Amniotic epithelial cell (primary cell): ENCODE data around the gene DIP2C.
A peak's percentile ranks its signal among the peaks of the same experiment; 100 is the strongest.

Source experiments
- DNase-seq: peaks from one replicate; pipeline ENCODE4 v3.0.0-alpha.2; 2010; ENCODE audit warnings: low read depth

DIP2C gene

DNA sequence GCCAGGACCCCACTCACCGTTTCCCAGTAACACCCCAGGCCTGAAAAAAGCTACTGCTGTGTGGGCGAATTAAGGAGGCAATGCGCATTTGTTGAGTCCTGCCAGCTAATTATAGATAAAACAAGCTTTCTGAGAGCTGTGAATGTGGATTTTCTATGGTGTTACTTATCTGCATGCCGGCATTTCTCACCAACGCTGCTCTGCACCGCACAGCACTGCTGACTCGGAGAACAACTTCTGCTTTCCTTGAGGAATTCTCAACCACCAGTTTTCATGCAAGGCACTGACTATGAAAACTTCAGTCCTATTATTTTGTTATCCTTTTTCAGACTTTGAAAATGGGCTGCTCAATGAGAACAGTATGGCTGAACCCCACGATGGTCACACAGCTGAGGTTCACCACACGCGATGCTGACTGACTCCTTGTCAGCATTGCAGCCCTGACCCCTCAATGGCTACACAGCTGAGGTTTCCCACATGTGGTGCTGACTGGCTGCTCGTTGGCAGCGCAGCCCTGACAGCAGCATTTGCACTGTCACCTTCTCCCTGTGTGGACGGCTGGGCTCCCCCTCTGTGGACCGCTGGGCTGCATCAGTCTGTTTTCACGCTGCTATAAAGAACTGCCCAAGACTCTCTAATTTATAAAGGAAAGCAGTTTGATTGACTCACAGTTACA is 190.6 kb downstream of the DIP2C start:
- no peak for DNase-seq

DNA sequence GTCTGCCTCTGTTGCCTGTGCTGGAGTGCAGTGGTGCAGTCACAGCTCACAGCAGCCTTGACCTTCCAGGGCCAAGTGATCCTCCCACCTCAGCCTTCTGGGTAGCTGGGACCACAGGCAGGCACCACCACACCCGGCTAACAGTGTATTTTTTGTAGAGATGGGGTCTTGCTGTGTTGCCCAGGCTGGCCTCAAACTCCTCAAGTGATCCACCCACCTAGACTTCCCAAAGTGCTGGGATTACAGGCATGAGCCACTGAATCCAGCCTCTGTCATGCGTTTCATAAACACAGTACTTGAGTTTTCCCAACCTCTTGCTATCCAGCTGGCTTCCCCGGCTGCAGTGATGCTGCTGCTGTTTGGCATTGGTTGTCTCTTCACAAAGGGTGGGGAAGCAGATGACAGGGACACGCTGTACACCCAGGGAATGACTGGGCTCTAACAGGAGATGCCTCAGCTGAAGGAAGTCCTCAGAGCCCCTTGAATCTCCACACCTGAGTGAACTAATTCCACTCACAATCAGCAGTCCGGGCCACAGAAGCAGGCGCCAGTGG is 191.5 kb downstream of the DIP2C start:
- DNase-seq = no peak

DNA sequence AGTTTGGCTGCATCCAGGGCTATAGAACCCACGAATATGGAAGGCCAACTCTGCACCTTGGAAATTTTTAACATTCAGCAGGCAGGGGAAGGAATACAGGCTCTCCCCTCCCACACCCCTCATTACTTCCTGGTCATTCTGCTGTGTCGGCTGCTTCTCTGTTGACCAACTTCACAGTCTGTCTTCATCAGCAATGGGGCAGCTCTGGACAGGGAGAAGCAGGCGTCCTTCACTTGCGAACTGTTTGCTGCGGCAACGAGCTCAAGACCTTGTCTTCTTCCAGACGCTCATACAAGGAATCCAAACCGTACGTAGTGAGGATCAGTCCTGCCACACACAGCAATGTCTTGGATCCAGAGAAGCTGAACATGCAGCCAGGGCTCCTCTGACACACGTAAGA is 192.2 kb downstream of the DIP2C start:
- DNase-seq = no peak

DNA sequence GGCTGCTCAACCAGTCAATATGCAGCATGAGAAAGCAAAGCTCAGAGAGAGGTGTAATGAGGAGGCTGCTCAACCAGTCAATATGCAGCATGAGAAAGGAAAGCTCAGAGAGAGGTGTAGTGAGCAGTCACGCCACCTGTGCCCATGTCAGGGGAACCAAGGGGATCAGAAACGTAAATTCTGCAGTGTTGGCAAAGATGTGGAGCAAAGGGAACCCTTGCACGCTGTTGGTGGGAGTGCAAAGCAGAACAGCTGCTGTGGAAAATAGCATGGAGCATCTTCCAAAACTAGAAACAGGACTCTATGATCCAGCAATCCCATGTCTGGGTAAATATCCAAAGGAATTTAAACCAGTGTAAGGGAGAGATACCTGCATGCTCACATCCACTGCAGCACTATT is 194.9 kb downstream of the DIP2C start:
- DNase-seq = no peak

DNA sequence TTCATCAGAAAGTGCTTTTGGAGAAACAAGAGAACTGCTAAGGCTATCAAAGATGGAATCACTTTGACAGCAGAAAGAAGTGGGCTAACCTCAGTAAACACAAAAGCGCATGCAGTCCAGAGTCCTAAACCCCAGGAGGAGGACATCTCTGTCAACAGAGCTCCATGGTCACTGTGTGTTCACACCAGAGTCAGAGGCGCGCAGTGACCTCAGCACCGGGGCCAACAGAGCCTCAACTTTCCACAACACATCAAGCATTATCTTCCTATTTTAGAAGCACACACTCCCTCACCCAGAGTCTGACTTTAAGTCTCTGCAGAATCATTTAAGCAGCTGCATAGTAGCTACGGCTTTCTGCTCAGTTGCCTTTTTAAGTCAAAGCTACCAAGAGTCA is 195.3 kb downstream of the DIP2C start:
- no peak for DNase-seq

DNA sequence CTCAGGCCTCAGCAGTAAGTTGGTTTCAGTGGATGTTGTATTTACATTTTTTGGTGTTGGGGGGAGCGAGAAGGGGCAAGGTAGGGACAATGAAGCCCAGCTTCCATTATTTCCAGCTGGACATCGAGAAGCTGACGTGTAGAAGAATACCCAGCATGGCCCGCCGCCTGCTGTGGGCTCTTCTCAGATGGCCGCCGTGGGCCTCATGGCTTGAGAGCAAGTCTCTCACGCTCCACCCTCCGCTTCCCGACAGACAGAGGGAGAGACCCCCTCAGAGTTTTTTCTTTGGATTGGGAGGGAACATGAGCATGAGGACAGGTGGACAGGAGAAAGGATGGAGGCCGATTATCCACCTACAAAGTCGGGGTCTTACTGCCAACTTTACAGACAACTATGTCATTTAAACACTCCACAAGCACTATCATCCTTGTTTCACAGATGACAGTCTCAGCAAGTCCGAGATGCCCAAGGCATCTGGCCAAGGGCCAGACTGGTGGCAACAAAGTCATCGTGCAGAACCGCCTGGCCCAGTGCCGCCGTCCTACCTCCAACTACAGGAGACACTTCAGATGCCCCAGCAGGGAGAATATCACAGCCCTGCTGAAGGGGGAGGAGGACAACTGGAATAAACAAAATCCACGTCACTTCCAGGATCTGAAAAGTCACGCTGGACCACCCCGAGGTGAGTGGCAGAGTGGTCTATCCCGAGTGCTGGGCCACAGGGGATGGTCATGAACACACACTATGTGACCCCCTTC is 195.9 kb downstream of the DIP2C start:
- no peak for DNase-seq

DNA sequence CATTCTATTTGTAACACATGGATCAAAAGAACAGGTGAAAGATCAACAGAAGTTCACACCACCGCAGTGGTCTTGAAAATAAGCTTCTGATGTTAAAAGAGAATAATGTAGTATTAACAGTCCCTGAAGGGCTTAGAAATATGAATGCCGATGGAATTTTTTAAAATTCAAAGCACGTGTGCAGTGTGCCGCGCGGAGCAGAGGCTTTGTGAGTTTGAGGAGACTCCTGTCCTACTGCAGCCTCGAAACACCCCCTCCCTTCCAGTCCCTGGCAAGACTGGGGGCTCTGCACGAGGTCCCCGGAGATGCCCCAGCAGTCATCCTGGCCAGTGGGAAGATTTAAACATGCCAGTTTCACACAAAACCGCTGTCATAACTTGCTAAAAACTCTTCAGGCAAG is 196.6 kb downstream of the DIP2C start:
- no peak for DNase-seq

DNA sequence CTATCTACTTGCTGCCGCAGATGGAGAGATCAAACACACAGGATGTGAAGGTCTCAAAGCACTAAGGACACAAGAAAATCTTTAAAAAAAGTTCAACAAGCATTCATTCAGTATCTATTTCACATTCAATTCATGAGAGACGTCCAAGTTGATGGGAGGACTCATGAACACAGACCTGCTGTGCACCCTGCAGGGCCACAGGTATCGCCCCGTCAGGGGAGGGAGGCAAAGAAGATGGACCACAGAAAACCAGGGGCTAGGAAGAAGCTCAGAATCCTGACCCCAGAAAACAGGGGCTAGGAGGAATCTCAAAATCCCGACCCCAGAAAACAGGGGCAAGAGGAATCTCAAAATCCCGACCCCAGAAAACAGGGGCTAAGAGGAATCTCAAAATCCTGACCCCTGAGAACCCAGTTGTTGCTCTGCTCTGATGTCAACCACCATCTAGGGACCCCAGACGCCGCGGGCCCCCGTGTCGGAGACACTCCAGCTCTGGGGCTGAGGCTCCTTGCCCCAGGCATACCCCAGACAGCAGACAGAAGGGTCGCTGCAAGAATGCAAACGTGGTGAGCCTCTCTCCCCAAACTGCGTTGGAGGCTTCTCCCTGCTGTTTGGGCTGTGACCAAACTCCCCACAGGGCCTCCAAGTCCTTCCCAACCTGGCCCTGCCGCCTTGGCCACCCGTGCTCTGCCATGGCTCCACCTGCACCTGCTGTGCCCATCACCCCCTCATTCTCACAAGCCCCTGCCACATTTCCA is 197.6 kb downstream of the DIP2C start:
- DNase-seq = no peak

DNA sequence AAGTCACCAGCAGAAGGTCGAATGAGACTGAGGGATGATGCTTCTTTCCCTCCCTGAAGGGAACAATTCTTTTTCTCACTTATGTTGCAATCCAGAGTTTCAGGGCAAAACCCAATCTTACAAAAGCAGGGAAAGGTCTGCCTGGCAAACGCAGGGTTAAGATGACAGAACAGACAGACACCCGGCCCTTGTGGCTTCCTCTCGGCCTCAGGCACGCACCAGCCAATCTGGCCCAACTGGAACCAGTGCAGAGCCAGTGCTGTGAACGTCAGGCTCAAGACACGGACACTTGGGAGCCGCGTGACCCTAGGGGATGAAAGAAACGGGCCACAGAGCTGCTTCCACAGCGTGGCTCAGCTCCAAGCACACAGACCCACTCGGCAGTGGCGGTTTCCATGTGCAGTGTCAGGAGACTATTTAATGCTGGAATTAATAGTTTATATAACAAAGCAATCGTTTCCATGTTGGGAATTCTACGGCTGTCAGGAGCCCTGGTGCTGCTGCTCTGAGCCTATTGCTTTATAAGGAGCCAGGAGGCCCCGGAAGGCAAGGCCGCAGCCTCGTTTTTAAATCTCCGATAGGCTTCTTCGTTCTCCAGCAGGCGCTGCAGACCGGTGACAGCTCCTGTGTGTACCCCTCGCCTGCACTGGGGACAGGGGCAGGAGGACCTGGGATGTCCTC is 198.4 kb downstream of the DIP2C start:
- DNase-seq = peak; percentile 80

DNA sequence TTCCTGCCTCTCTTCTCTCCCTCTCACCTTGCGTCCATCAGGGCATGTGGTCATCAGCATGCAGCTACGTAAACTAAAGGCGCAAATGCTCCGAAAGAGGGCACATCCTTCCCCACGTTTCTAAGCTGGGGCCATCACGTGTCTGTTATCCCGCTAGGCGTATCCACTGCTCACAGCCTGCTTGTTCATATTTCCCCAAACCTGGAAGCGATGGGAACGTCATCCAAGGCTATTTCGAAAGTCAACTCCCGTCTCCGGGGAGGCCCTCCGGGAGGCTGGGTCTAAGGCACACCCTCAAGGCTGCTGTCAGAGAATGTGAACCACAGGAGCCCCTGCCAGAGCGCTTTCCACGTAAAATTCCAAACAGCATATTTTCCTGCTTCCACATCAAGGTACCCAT is 199.2 kb downstream of the DIP2C start:
- peak; percentile 88 for DNase-seq

DNA sequence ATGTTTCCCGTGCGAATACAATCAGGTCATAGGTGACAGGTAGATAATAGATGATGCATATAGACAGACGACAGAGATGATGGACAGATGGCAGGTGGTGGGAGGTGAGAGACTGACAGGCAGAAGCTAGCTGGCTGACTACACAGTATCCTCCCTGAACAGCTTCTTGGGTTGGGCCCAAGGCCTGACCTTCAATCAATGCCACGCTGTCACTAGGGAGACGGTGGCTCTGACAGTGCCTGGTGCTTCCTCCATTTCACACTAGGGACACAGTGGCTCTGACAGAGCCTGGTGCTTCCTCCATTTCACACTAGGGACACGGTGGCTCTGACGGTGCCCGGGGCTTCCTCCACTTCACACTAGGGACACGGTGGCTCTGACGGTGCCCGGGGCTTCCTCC is 200.1 kb downstream of the DIP2C start:
- no peak for DNase-seq

DNA sequence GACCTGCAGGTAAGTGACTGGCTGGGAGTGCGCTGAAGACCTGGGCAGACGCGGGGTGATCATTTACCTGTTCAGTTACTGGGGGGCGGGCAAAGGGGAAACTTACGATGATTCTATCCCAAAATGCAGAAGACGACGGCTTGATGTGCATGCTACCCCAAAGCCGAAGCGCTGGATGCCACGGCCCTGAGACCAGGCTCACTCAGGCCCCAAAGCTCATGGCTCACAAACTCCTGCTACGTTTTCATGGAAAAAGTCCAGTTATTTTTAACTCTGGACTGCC is 200.6 kb downstream of the DIP2C start:
- DNase-seq = no peak

DNA sequence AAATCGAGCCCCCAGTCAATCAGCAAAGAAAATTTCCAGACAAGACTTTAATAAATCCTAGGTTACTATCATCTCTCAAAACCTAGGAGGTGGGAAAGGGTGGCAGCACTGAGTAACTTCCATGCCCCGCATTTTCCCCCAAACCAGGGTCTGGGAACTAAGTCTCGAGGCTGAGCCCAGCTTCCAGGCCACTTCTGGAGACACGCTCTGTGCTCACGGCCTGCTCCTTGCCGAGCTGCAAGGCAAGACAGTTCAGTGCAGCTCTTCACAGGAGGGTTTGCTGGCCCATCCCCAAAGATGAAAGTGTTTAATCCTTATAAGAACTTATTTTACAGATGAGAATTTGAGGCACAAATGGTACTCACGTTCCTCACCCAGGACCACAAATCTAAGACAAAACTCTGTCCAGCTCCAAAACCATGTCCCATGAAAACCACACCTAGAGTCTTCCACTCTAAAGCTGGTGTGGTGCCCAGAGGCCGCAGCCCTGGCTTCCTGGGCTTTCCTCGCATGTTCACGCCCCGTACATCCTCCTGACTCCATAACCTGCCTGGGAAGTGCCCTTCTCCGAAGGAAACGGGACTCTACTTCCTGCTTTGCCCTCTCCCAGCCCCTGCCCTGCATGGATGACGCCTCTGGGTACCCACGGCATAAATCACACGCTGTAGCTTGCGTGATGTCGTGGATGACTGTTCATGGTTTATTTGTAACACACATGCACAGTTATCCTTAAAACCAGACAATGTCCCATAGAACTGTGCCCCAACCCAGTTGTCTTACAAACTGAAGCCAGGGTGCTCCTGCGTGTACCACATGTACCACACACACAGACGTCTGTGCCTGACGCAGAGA is 201.2 kb downstream of the DIP2C start:
- DNase-seq = no peak

DNA sequence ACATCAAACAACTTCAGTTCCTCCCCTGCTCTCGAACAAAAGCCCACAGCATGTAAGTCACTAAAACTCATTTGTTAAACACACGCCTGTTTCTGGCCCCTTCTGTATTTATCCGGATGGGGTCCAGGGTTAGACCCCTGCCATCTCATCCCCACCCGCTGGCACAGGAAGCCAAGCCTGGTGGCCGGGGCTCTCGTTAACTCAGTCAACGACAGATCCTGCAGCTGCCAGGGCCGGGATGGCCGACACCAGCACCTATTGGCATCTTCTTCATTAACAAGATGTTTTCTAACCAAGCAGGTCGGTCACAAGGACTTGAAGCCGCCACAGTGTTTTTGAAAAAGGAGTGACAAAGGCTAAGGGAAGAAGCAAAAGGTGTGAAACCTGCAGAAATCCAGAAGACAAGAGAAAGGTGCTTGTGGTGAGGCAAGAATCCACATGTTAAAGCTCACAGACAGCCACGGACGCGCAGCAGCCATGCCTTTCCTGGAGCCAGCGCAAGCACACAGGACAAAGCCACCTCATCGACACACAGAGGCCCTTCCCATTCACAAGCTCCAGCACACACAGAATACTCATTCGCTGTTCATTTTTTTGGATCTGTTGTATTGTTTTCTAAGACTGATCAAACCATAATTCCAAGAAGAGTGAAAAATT is 202.7 kb downstream of the DIP2C start:
- DNase-seq = no peak

DNA sequence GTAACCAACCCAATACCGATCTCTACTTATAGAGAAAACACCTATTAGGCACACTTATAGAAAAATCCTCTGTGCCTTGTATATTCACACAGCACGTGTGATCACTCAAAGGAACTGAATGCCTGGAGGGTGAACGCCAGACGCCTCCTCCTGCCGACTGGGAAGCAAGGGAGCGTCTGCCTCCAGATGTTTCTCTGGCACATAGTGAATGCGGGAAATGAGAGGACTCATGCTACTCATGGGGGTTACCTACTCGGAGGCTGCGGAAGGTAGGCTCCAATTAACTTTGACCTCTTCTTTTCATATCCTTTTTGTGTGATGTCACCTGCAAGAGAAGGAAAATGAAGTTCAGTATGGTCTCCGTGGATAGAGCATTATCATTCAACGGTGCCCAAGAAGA is 203.3 kb downstream of the DIP2C start:
- peak; percentile 8 for DNase-seq

DNA sequence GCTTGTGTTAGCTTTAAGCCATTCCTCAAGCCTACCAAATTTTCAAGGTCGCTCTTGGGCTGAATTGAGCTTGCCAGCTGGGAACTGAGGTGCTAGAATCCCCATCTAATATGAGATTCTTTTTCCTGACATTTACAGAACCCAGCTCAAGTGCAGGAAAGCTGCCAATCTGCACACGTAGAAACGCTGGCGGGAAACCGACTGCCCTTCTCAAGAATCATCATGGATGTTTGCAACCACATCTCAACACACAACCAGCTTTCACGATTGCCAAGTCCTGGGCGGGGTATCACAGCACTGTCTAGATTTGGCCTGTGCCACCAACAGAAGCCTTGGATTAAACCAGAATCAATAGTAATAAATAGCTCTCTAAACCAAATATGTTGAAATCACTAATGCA is 203.7 kb downstream of the DIP2C start:
- peak; percentile 9 for DNase-seq

DNA sequence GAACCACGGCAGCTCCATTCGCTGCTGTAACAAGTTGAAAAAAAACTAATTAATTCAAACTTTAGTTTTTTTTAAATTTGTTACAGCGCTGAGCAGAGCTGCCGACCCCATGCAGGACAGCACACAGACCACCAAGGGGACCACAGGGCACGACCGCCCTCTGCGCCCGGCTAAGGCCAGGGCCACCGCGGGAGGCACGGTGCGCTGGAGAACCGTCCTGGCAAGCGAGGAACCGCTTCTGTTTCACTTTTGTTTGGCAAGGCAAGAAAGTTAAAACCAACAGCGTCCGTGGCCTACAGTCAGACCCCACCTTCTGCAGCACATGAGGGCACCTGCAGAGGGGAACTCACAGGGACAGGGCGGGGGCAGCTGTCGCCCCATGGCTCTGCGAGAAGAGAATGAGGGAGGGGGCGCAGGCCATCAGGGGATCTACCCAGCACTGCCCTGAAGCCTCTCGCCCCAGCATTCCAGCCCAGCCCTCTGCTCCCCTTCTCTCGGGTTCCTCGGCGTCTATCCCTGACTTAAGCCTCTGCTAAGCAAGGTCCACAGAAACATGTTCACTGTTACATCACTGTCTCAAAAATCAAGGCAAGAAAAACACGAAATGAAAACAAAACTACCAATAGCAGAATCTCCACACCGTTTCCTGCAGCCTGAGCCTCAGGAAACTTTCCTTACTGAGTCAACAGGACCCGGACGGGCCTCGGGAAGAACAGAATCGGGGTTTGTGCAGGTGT is 204.4 kb downstream of the DIP2C start:
- peak; percentile 21 for DNase-seq

DNA sequence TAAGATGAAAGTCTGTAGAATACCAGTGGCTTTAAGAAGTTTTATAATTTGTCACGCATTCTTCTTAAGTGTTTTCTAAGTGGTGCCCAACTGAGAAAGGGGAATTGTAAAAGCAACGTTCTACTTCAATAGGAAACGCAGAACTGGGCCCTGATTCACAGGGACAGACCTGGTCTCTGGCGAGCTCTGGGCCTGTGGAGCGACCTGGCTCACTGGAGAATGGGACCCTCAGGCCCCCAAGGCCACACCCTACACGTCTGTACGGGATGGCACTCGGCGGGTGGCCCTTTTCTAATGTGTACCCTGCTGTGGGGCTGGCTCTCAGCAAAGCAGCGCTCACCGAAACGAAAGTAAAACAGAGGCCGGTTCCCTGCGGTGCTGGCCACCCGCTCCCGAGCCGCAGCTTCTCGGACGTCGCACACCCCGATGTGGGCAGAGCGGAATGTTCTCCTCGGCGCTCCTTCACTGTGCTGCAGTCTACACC is 205.0 kb downstream of the DIP2C start:
- DNase-seq = peak; percentile 40

DNA sequence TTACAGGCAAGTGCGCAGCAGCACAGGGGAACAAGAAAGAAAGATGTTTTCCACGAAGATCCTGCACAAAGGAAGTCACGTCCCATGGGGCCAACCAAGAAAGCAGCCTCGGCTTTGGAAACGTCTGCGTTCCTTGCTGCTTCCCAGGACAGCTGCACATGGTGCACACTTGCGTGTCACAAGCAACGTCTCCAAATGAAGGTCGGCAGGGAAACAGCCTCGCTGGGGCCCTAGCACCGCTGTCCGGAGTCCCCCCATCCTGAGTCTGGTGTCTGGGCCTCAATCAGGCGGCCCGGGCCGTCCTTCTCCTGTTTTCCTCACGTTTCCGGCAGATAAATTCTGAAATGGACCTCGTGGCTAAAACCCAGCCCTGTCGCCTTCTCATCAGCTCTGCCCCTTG is 206.2 kb downstream of the DIP2C start:
- DNase-seq = no peak

DNA sequence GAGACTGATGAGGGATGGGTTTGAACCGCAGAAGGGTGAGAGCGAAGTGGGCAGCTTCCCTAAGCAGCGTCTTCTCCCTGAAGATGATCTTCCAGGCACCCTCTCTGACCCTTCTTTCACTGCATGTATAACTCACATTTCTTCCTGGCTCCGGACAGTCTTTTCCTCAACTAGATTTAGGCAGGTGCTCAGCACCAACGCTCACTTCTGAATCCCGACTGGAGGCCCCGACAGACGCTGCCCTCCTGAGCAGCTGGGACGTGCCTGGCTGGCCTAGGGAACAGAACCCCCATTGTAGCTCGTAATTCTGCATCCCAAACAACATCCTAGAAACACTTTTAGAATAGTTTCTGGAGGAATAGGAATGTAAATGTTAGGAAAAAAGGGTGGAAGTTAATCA is 206.6 kb downstream of the DIP2C start:
- no peak for DNase-seq
